KG1 (cell line): Measurements from ENCODE around the gene LACTB.

Experiments used
- DNase-seq: peaks from one replicate; lab custom pipeline; 2025; lab: John Stamatoyannopoulos, UW

The LACTB gene

GRCh38 chr15:63126726-63127125 is 5.1 kb downstream of the LACTB start:
- no peak for DNase-seq

- no peak for DNase-seq
Observed at GRCh38 chr15:63133786-63134185, 12.1 kb downstream of the LACTB start.

- DNase-seq: no peak
Observed at GRCh38 chr15:63134245-63134985, 12.8 kb downstream of the LACTB start.

- no peak for DNase-seq
Observed at GRCh38 chr15:63135281-63135680, 13.6 kb downstream of the LACTB start.

- no peak for DNase-seq
Observed at GRCh38 chr15:63135804-63136203, 14.1 kb downstream of the LACTB start.

- no peak for DNase-seq
Observed at GRCh38 chr15:63136742-63137141, 15.1 kb downstream of the LACTB start.

GRCh38 chr15:63140936-63141335 is 19.3 kb downstream of the LACTB start:
- DNase-seq: no peak

- DNase-seq: no peak
Observed at GRCh38 chr15:63145426-63145825, 23.8 kb downstream of the LACTB start.

GRCh38 chr15:63146684-63147083 is 25.0 kb downstream of the LACTB start:
- DNase-seq: no peak

GRCh38 chr15:63151665-63152064 is 30.0 kb downstream of the LACTB start:
- DNase-seq: no peak

GRCh38 chr15:63155486-63155885 is 33.8 kb downstream of the LACTB start:
- no peak for DNase-seq

- DNase-seq: no peak
Observed at GRCh38 chr15:63156086-63156710, 34.5 kb downstream of the LACTB start.

- no peak for DNase-seq
Observed at GRCh38 chr15:63156755-63157117, 35.1 kb downstream of the LACTB start.

GRCh38 chr15:63157118-63157843 is 35.6 kb downstream of the LACTB start, which contains the start of gene RPS27L:
Gene RPS27L, minus strand, starts transcription at chr15:63157477. Its CDS starts 72 bp downstream, at chr15:63157405.
- peak; percentile 72 for DNase-seq

- DNase-seq: no peak
Observed at GRCh38 chr15:63157891-63158431, 36.3 kb downstream of the LACTB start.

- no peak for DNase-seq
Observed at GRCh38 chr15:63160638-63161037, 39.0 kb downstream of the LACTB start.

- no peak for DNase-seq
Observed at GRCh38 chr15:63163217-63163616, 41.6 kb downstream of the LACTB start.

GRCh38 chr15:63165166-63165859 is 43.7 kb downstream of the LACTB start:
- DNase-seq: no peak

GRCh38 chr15:63166219-63166618 is 44.6 kb downstream of the LACTB start:
- DNase-seq: no peak

GRCh38 chr15:63169788-63170187 is 48.1 kb downstream of the LACTB start:
- no peak for DNase-seq

GRCh38 chr15:63172376-63172775 is 50.7 kb downstream of the LACTB start:
- DNase-seq: no peak

GRCh38 chr15:63172851-63173451 is 51.3 kb downstream of the LACTB start:
- no peak for DNase-seq
